GM12878 (cell line): ENCODE results near the gene UROC1. TPM values are rescaled to one million over a fixed set of nuclear protein-coding genes. Genes with fewer than 3 reads are reported as not detected.

ENCODE experiments used
- ATAC-seq: fragments of 200-7000 bp; cut with Tn5 transposase; 3 replicates; pipeline ENCODE4 v1.9.1; 2020; ENCODE audit warnings: mild to moderate bottlenecking, moderate library complexity
- BruUV-seq: library from RNA; stranded (reverse); fragments of 400-500 nt; replicated peaks from 2 replicates; lab custom pipeline; 2021; lab: Mats Ljungman, UMichigan
- CTCF ChIA-PET: fragments of 300-600 bp; sonication (Branson Sonifier 250); formaldehyde crosslinking; extraction: SDS; loops from one replicate; lab custom pipeline; 2021; ENCODE audit warnings: inconsistent platforms; lab: Yijun Ruan, JAX
- POLR2A ChIA-PET: fragments of 350-600 bp; formaldehyde crosslinking; extraction: SDS; loops from one replicate; lab custom pipeline; 2021; ENCODE audit warnings: inconsistent platforms; lab: Charles Lee
- RAD21 ChIA-PET: fragments of 300-600 bp; sonication (Branson Sonifier 250); formaldehyde crosslinking; loops from one replicate; lab custom pipeline; 2023; ENCODE audit warnings: antibody characterized with exemption; ENCODE audit not compliant: unreplicated experiment; lab: Charles Lee
- SMC1A ChIA-PET: fragments of 300-600 bp; sonication (Branson Sonifier 250); formaldehyde crosslinking; loops from one replicate; lab custom pipeline; 2023; ENCODE audit not compliant: unreplicated experiment, uncharacterized antibody; lab: Charles Lee
- DNase-seq: peaks from one replicate; pipeline ENCODE4 v3.0.0-alpha.2; 2011; ENCODE audit warnings: low read depth, low spot score
- FAIRE-seq: peaks from 3 replicates; lab custom pipeline; 2011; peaks lifted over from hg19 to GRCh38; lab: Jason Lieb, UNC
- H2AFZ ChIP-seq: 2 replicates; pipeline ENCODE4 v1.6.0; 2011; ENCODE audit warnings: low read depth, low read length, control low read depth; ENCODE audit not compliant: control insufficient read depth
- H3K27ac ChIP-seq: 2 replicates; pipeline ENCODE4 v1.5.1; 2011; ENCODE audit warnings: control low read depth; ENCODE audit not compliant: control insufficient read depth, insufficient read depth
- H3K27me3 ChIP-seq, 2 experiments: replicated peaks in 1 of 2; 2 replicates each; pipeline versions ENCODE4 v1.6.0 to v1.6.1; 2011; ENCODE audit warnings: low read length in 1 of 2; ENCODE audit not compliant: control insufficient read depth in 2 of 2, insufficient read depth in 2 of 2
- H3K36me3 ChIP-seq, 2 experiments: 2 replicates each; pipeline ENCODE4 v1.5.1; 2011; ENCODE audit warnings: low read length in 1 of 2; ENCODE audit not compliant: control insufficient read depth in 2 of 2, insufficient read depth in 2 of 2
- H3K4me1 ChIP-seq: 2 replicates; pipeline ENCODE4 v1.6.1; 2011; ENCODE audit warnings: mild to moderate bottlenecking, low read length, moderate library complexity, mixed read lengths; ENCODE audit not compliant: control insufficient read depth, insufficient read depth
- H3K4me2 ChIP-seq: 2 replicates; pipeline ENCODE4 v1.6.0; 2011; ENCODE audit warnings: control low read depth; ENCODE audit not compliant: control insufficient read depth, insufficient read depth
- H3K4me3 ChIP-seq: fragments of 200-600 bp; sonication (generic); 2 replicates; pipeline ENCODE4 v1.5.1; 2016
- H3K79me2 ChIP-seq: 2 replicates; pipeline ENCODE4 v1.6.0; 2011; ENCODE audit warnings: low read length; ENCODE audit not compliant: control insufficient read depth, insufficient read depth
- H3K9ac ChIP-seq: 2 replicates; pipeline ENCODE4 v1.8.0; 2011; ENCODE audit warnings: low read length, control low read depth, mixed read lengths; ENCODE audit not compliant: control insufficient read depth, insufficient read depth
- H3K9me3 ChIP-seq: replicated peaks from 3 replicates; pipeline ENCODE4 v1.5.1; 2011; ENCODE audit warnings: mild to moderate bottlenecking, low read length; ENCODE audit not compliant: control insufficient read depth, insufficient read depth
- H4K20me1 ChIP-seq: 2 replicates; pipeline ENCODE4 v1.6.0; 2011; ENCODE audit not compliant: control insufficient read depth, insufficient read depth
- CHD1 ChIP-seq: IDR thresholded peaks from 2 replicates; pipeline ENCODE4 v1.6.1; 2012; ENCODE audit warnings: low read depth, low read length, improper control_type of control experiment
- GABPA ChIP-seq: IDR thresholded peaks from 2 replicates; pipeline ENCODE4 v1.6.1; 2014; ENCODE audit warnings: antibody characterized with exemption, low read depth, mild to moderate bottlenecking, inconsistent platforms
- HSF1 ChIP-seq: fragments of 150-350 bp; IDR thresholded peaks from 2 replicates; pipeline ENCODE4 v1.6.1; 2014; ENCODE audit warnings: mild to moderate bottlenecking, low read depth, low read length
- JUNB ChIP-seq: IDR thresholded peaks from 2 replicates; pipeline ENCODE4 v1.6.1; 2016; ENCODE audit warnings: antibody characterized with exemption, mild to moderate bottlenecking
- JUND ChIP-seq: IDR thresholded peaks from 2 replicates; pipeline ENCODE4 v1.6.1; 2012; ENCODE audit warnings: low read depth, mild to moderate bottlenecking, low read length, improper control_type of control experiment, moderate library complexity
- NKRF ChIP-seq: fragments of 450-650 bp; conservative IDR thresholded peaks from 2 replicates; pipeline ENCODE4 v1.6.1; 2017; ENCODE audit warnings: mild to moderate bottlenecking, moderate library complexity
- PRDM15 ChIP-seq: fragments of 450-650 bp; formaldehyde crosslinking; IDR thresholded peaks from 2 replicates; pipeline ENCODE4 v1.4.0; 2020; ENCODE audit warnings: mild to moderate bottlenecking, moderate library complexity
- RAD51 ChIP-seq: fragments of 450-650 bp; IDR thresholded peaks from 2 replicates; pipeline ENCODE4 v1.6.1; 2016; ENCODE audit warnings: moderate library complexity, mild to moderate bottlenecking, inconsistent platforms
- SP1 ChIP-seq: IDR thresholded peaks from one replicate; pipeline ENCODE4 v1.6.1; 2011; ENCODE audit warnings: low read depth, low read length
- TCF3 ChIP-seq: IDR thresholded peaks from 2 replicates; pipeline ENCODE4 v1.6.1; 2012; ENCODE audit warnings: low read depth, mild to moderate bottlenecking, low read length, borderline replicate concordance; ENCODE audit not compliant: insufficient read depth
- WGBS: methylation state at CpG from one replicate; pipeline ENCODE4 v1.1.6; 2016; ENCODE audit warnings: low lambda C conversion rate; ENCODE audit not compliant: insufficient replicate concordance, insufficient coverage; ENCODE audit errors: missing lambda C conversion rate; 5-methylcytosine and 5-hydroxymethylcytosine counted together
- in situ Hi-C: fragments of 300-500 bp; cut with MboI; formaldehyde crosslinking; loops from 9 replicates; pipeline ENCODE4 v1.14.3; 2018; ENCODE audit warnings: mixed read lengths
- intact Hi-C: fragments of 100-400 bp; cut with micrococcal nuclease; formaldehyde crosslinking; loops from one replicate; pipeline ENCODE4 v1.14.2; 2022; ENCODE audit not compliant: unreplicated experiment
- polyA plus RNA-seq, 11 experiments: library from polyadenylated mRNA; depleted of rRNA in 4 of 11; unstranded in 6 of 11; stranded (reverse) in 5 of 11; fragments of >200 nt; fragmentation: Nextera tagmentation in 4 of 11; fragmentation: Illumina TruSeq in 1 of 11; extraction: Ambion mirVana in 4 of 11; extraction: Trizol in 1 of 11; gene quantifications; 1 replicate in 1 of 11; 2 replicates in 10 of 11; pipeline versions ENCODE4 v1.2.1 to v1.2.3, GENCODE V29; 2011 to 2016; ENCODE audit warnings: inconsistent platforms in 2 of 11, missing spikeins in 2 of 11, low read depth in 1 of 11
- total RNA-seq, 4 experiments: library from RNA; depleted of rRNA in 3 of 4; stranded (reverse); fragments of >200 nt in 3 of 4; fragmentation: Illumina TruSeq in 1 of 4; extraction: Trizol in 1 of 4; gene quantifications; 2 replicates each; pipeline versions ENCODE4 v1.2.1 to v1.2.3, GENCODE V29; 2013 to 2021

UROC1 gene
- total and polyA plus RNA-seq, 10 of the 15 experiments (the other 5 are each of a cell fraction or from before 2014, with no cell fraction given) = 0.04 TPM; not detected in 9

GRCh38 chr3:126446301-126446700 lies 71.3 kb downstream of the UROC1 start (continued):
- TF ChIP-seq PRDM15 (CRISPR knock-in tag) = no peak

GRCh38 chr3:126445506-126445905 lies 72.1 kb downstream of the UROC1 start:
- TF ChIP-seq RAD51 (no peak), JUND (no peak), JUNB (no peak), HSF1 (no peak), NKRF (no peak), CHD1 (no peak), SP1 (no peak), GABPA (no peak), TCF3 (no peak)
- BruUV-seq = no TSS peak

More at GRCh38 chr3:126445506-126445905, 72.1 kb downstream of the UROC1 start:
- H3K4me3 ChIP-seq = no peak overlapping the region
- no peak overlapping the region for H3K27ac ChIP-seq
- no peaks in the 10 kb centered on the region for H3K27me3 ChIP-seq
- POLR2A ChIA-PET = no interaction called here
- H2AFZ ChIP-seq = no peak overlapping the region
- no peak overlapping the region for H3K9ac ChIP-seq
- in situ Hi-C loops = no loop called here
- intact Hi-C loops = no loop called here
- RAD21 ChIA-PET = no interaction called here
- SMC1A ChIA-PET = no interaction called here
- no peaks in the 10 kb centered on the region for H3K79me2 ChIP-seq
- FAIRE-seq = no peak
- CTCF ChIA-PET = no interaction called here
- ATAC-seq = no peak
- H4K20me1 ChIP-seq = no peaks in the 10 kb centered on the region
- no peak overlapping the region for H3K4me2 ChIP-seq
- no peaks in the 10 kb centered on the region for H3K9me3 ChIP-seq
- 76% methylated on average over 5 of the region's 5 CpGs for WGBS
- no peak for DNase-seq
- no peaks in the 10 kb centered on the region for H3K4me1 ChIP-seq
- peaks cover 0 to 6% of the 10 kb centered on the region in 2 experiments; a peak in 3 of 4 replicates for H3K36me3 ChIP-seq
